ENCODE measurements around the gene CLTC.
"Not testable (repeated sequence)": the region's sequence is repeated elsewhere in the genome, so short reads cannot be mapped to it uniquely, and the experiment has no call there.

DNA sequence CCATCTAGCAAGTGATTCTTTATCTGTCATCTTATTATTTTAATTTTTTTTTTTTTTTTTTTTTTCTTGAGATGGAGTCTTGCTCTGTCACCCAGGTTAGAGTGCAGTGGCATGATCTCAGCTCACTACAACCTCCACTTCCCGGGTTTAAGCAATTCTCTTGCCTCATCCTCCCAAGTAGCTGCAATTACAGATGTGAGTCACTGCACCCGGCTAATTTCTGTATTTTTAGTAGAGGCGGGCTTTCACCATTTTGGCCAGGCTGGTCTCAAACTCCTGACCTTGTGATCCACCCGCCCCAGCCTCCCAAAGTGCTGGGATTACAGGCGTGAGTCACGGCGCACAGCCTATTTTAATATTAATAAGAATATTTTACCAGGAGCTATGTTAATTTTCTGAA, 36.9 kb downstream of the CLTC start:
- TF ChIP-seq ZFX (IDR thresholded peaks at IDR 0.05; ENCODE audit: borderline replicate concordance), result not testable (repeated sequence)
- TF ChIP-seq, protein P1, sequence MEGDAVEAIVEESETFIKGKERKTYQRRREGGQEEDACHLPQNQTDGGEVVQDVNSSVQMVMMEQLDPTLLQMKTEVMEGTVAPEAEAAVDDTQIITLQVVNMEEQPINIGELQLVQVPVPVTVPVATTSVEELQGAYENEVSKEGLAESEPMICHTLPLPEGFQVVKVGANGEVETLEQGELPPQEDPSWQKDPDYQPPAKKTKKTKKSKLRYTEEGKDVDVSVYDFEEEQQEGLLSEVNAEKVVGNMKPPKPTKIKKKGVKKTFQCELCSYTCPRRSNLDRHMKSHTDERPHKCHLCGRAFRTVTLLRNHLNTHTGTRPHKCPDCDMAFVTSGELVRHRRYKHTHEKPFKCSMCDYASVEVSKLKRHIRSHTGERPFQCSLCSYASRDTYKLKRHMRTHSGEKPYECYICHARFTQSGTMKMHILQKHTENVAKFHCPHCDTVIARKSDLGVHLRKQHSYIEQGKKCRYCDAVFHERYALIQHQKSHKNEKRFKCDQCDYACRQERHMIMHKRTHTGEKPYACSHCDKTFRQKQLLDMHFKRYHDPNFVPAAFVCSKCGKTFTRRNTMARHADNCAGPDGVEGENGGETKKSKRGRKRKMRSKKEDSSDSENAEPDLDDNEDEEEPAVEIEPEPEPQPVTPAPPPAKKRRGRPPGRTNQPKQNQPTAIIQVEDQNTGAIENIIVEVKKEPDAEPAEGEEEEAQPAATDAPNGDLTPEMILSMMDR (IDR thresholded peaks at IDR 0.05), result not testable (repeated sequence)

Data from 22Rv1 (cell line).